Measurements from ENCODE around the gene SLC24A2.

Gene SLC24A2

DNA sequence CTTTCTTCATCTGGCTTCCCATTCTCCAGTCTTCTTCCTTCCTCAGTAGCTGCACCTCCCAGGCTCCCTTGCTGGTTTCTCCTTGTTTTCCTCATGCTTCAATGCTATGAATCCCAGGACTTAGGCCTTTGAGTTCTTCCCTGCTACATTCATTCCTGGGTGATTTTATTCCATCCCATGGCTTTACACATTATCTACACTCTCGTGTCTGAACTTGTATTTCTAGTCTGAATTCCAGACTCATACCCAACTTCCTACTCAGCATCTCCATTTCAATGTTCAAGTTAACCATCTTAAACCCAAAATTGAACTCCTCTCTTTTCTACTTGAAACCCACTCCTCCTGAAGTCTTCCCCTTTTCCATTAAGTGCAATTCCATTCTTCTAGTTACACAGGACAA, 20.0 kb downstream of the SLC24A2 start:
- no peaks in the 10 kb centered on the region for H3K4me1 ChIP-seq (ENCODE audit: control insufficient read depth, insufficient read depth, low read length, poor library complexity, severe bottlenecking)
- H3K36me3 ChIP-seq (ENCODE audit: control insufficient read depth, insufficient read depth, low read length): no peaks in the 10 kb centered on the region
- H3K27ac ChIP-seq (ENCODE audit: insufficient read depth, low read length, poor library complexity, severe bottlenecking): no peak overlapping the region
- H3K27me3 ChIP-seq (replicated peaks; ENCODE audit: control insufficient read depth, insufficient read depth, low read length, poor library complexity, severe bottlenecking): no peaks in the 10 kb centered on the region
- H3K4me3 ChIP-seq (ENCODE audit: insufficient read depth, low read depth, low read length, poor library complexity, severe bottlenecking): no peak overlapping the region
- no peak for DNase-seq
- no peaks in the 10 kb centered on the region for H3K9me3 ChIP-seq (ENCODE audit: control insufficient read depth, low read length)

DNA sequence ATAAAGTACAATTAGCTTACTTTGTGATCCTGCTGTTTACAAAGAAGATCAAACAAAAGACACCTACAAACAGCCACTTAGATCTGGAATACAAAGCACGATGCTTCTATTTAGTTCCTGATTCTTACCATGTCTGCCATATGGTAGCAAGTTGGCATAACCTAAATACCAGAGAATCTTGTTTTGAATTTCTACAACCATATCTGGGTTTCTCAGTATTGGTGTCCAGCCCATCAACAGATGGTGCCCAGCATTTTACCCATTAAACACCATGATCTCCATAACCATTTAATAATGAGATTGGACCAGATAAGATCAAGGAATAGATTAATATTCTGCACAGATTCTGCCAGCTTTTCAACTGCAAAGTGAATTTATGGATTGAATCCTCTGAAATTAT, 29.8 kb downstream of the SLC24A2 start:
- no peak for DNase-seq
- Histone ChIP-seq H3K27ac (ENCODE audit: insufficient read depth, low read length, poor library complexity, severe bottlenecking) (no peak overlapping the region), H3K4me3 (ENCODE audit: insufficient read depth, low read depth, low read length, poor library complexity, severe bottlenecking) (no peak overlapping the region), H3K27me3 (replicated peaks; ENCODE audit: control insufficient read depth, insufficient read depth, low read length, poor library complexity, severe bottlenecking) (no peaks in the 10 kb centered on the region), H3K9me3 (ENCODE audit: control insufficient read depth, low read length) (no peaks in the 10 kb centered on the region), H3K36me3 (ENCODE audit: control insufficient read depth, insufficient read depth, low read length) (no peaks in the 10 kb centered on the region), H3K4me1 (ENCODE audit: control insufficient read depth, insufficient read depth, low read length, poor library complexity, severe bottlenecking) (no peaks in the 10 kb centered on the region)

DNA sequence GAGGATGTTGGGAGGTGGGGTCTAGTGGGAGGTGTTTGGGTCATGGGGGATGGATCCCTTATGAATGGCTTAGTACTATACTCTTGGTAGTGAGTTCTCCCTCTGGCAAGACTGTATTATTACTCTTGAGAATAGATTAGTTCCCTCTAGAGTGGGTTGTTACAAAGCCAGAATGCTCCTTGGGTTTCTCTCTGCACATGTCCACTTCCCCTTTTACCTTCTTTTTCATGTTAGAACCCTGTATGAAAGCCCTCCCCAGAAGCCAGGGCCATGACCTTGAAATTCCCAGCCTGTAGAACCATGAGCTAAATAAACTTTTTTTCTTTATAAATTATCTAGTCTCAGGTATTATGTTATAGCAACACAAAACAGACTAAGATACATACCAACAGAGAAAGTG, 31.1 kb downstream of the SLC24A2 start:
- no peak for DNase-seq
- H3K4me1 ChIP-seq (ENCODE audit: control insufficient read depth, insufficient read depth, low read length, poor library complexity, severe bottlenecking): no peaks in the 10 kb centered on the region
- no peak overlapping the region for H3K27ac ChIP-seq (ENCODE audit: insufficient read depth, low read length, poor library complexity, severe bottlenecking)
- H3K27me3 ChIP-seq (replicated peaks; ENCODE audit: control insufficient read depth, insufficient read depth, low read length, poor library complexity, severe bottlenecking): no peaks in the 10 kb centered on the region
- no peaks in the 10 kb centered on the region for H3K36me3 ChIP-seq (ENCODE audit: control insufficient read depth, insufficient read depth, low read length)
- H3K9me3 ChIP-seq (ENCODE audit: control insufficient read depth, low read length): no peaks in the 10 kb centered on the region
- no peak overlapping the region for H3K4me3 ChIP-seq (ENCODE audit: insufficient read depth, low read depth, low read length, poor library complexity, severe bottlenecking)

DNA sequence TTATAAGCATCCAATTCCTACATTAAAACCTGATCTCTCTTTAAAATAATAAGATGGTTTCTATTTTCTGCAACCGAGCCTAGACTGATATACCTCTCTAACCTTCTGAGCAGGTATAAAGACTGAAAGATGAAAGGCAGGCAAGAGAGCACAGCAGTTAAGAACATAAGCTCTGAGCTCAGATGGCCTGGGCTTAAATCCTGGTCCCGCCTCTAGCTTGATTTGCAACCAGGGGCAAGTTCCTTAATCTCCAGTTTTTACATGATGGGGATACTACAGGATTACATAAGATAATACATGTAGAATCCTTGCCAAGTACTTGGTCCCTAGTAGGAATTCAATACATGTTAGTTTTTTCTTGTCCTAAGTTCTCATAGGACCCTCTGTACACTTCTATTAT, 33.9 kb downstream of the SLC24A2 start:
- Histone ChIP-seq H3K9me3 (ENCODE audit: control insufficient read depth, low read length) (no peaks in the 10 kb centered on the region), H3K4me1 (ENCODE audit: control insufficient read depth, insufficient read depth, low read length, poor library complexity, severe bottlenecking) (no peaks in the 10 kb centered on the region), H3K27me3 (replicated peaks; ENCODE audit: control insufficient read depth, insufficient read depth, low read length, poor library complexity, severe bottlenecking) (no peaks in the 10 kb centered on the region), H3K4me3 (ENCODE audit: insufficient read depth, low read depth, low read length, poor library complexity, severe bottlenecking) (no peak overlapping the region), H3K36me3 (ENCODE audit: control insufficient read depth, insufficient read depth, low read length) (no peaks in the 10 kb centered on the region), H3K27ac (ENCODE audit: insufficient read depth, low read length, poor library complexity, severe bottlenecking) (no peak overlapping the region)
- no peak for DNase-seq

DNA sequence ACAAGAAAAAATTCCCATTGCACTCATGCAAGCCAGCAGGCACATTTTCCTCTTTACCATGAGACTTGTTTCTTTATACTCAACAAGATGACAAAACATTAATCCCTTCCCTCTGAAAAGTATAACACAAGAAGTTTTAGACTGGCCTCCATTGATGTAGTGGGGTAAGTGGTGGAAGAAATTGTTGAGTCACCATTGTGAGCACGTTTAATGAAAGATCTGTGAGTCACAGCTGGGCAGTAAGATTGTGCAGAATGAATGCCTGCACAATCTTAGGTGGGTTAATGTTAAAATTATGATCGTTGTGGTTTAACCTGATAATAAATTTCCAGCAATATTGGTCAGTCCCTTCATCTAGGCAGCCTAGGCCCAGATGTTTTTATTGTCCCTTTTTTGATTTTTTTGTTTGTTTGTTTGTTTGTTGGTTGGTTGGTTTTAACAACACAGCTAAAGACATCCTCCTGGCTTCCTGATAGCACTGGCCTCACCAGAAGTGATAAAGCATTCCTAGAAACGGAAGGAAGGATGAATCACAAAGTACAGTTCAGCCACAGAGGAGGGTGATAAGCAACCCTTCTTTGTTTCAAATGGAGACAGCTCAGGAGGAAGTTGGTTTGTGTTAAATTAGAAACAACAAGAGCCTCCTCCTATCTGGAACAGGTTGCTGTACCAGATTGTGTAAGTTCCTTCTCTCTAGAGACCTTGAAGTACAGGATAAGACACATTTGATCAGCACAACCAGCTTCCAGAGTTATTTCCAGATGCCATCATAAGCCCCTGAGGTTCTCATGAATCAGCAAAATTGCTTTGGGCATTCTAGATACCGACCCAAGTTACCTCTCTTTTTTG, 40.3 kb downstream of the SLC24A2 start:
- Histone ChIP-seq H3K36me3 (ENCODE audit: control insufficient read depth, insufficient read depth, low read length) (no peaks in the 10 kb centered on the region), H3K9me3 (ENCODE audit: control insufficient read depth, low read length) (no peaks in the 10 kb centered on the region), H3K27ac (ENCODE audit: insufficient read depth, low read length, poor library complexity, severe bottlenecking) (no peak overlapping the region), H3K27me3 (replicated peaks; ENCODE audit: control insufficient read depth, insufficient read depth, low read length, poor library complexity, severe bottlenecking) (no peaks in the 10 kb centered on the region), H3K4me1 (ENCODE audit: control insufficient read depth, insufficient read depth, low read length, poor library complexity, severe bottlenecking) (no peaks in the 10 kb centered on the region), H3K4me3 (ENCODE audit: insufficient read depth, low read depth, low read length, poor library complexity, severe bottlenecking) (no peak overlapping the region)
- no peak for DNase-seq

GRCh38 chr9:19746223-19746622, 42.6 kb downstream of the SLC24A2 start:
- Histone ChIP-seq H3K9me3 (ENCODE audit: control insufficient read depth, low read length) (no peaks in the 10 kb centered on the region), H3K4me3 (ENCODE audit: insufficient read depth, low read depth, low read length, poor library complexity, severe bottlenecking) (no peak overlapping the region), H3K4me1 (ENCODE audit: control insufficient read depth, insufficient read depth, low read length, poor library complexity, severe bottlenecking) (no peaks in the 10 kb centered on the region), H3K27me3 (replicated peaks; ENCODE audit: control insufficient read depth, insufficient read depth, low read length, poor library complexity, severe bottlenecking) (no peaks in the 10 kb centered on the region), H3K36me3 (ENCODE audit: control insufficient read depth, insufficient read depth, low read length) (no peaks in the 10 kb centered on the region), H3K27ac (ENCODE audit: insufficient read depth, low read length, poor library complexity, severe bottlenecking) (no peak overlapping the region)
- DNase-seq: no peak

DNA sequence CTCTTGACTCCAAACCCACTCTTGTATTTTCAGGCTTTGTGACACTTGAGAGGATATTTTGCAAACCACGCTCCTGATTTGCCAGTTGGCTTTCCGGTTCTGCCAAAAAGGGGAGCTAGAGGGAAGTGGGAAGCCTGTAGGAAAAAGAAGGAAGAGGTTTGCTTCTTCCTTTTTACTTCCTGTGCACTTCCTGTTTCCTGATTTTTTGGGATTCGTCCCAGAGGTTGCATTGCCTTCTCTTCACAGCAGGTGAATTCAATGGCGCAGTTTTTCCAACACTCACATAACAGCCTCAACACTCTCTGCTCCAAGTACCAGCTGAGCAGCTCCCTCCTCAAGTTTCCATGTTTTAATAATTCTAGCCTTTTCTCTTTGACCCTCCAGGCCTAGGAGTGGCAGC, 47.7 kb downstream of the SLC24A2 start:
- Histone ChIP-seq H3K4me3 (ENCODE audit: insufficient read depth, low read depth, low read length, poor library complexity, severe bottlenecking) (no peak overlapping the region), H3K36me3 (ENCODE audit: control insufficient read depth, insufficient read depth, low read length) (no peaks in the 10 kb centered on the region)
- no peak for DNase-seq

More for the DNA sequence above, 47.7 kb downstream of the SLC24A2 start:
- H3K4me1 ChIP-seq (ENCODE audit: control insufficient read depth, insufficient read depth, low read length, poor library complexity, severe bottlenecking): no peaks in the 10 kb centered on the region
- H3K27me3 ChIP-seq (replicated peaks; ENCODE audit: control insufficient read depth, insufficient read depth, low read length, poor library complexity, severe bottlenecking): no peaks in the 10 kb centered on the region
- no peak overlapping the region for H3K27ac ChIP-seq (ENCODE audit: insufficient read depth, low read length, poor library complexity, severe bottlenecking)
- no peaks in the 10 kb centered on the region for H3K9me3 ChIP-seq (ENCODE audit: control insufficient read depth, low read length)

Measured in effector memory CD4-positive, alpha-beta T cell (primary cell).